HG03439 (cell line): ENCODE results near the gene FZR1.

Experiments used
- ATAC-seq: cut with Tn5 transposase; IDR thresholded peaks from one replicate; pipeline ENCODE4 v1.9.1; 2021; ENCODE audit warnings: mild to moderate bottlenecking, moderate library complexity; ENCODE audit not compliant: unreplicated experiment

The FZR1 gene

GRCh38 chr19:3512562-3513228 is 6.6 kb downstream of the FZR1 start:
- no peak for ATAC-seq

- no peak for ATAC-seq
These were observed 7.4 kb downstream of the FZR1 start for GRCh38 chr19:3513229-3514140.

DNA sequence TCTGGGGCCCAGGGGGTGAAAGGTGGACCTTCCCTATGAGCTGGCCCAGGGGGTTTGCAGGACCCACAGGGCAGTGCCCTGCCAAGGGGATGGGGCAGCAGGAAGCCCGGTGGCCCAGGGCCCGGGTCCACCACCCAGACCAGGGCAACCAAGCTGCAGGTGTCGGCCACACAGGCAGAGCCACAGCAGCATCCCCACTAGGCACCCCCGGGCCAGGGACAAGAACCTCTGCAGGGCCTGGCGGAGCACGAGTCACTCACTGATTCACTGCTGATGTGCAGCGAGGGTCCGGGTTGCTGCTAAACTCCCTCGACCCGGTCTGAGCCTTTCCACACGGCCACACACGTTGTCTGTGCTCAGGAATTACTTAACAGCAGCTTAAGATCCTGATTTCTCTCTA is 8.8 kb downstream of the FZR1 start:
- ATAC-seq, result no peak

- no peak for ATAC-seq
These were observed 9.8 kb downstream of the FZR1 start for GRCh38 chr19:3515891-3516422.

GRCh38 chr19:3516675-3517207 is 10.6 kb downstream of the FZR1 start:
- no peak for ATAC-seq

GRCh38 chr19:3517638-3518037 is 11.5 kb downstream of the FZR1 start:
- ATAC-seq, result no peak

DNA sequence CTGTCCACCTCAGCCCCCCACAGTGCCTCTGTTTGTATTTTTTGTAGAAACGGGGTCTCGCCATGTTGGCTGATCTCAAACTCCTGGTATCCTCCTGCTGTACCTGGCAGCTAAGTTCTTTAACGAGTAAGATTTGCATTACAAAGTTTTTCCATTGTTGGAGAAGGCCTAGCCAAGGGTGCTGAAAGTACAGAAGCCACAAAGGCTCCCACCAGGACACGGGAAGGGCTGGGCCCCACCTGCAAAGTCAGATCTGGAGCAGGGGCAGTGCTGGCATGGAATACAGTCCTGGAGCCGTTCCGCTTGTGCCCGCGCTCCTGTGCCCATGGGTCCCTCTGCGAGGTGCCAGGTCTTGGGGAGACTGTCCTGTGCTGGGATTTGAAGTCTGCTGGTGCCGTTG is 12.1 kb downstream of the FZR1 start:
- ATAC-seq, result no peak

GRCh38 chr19:3518659-3519058 is 12.5 kb downstream of the FZR1 start:
- no peak for ATAC-seq

DNA sequence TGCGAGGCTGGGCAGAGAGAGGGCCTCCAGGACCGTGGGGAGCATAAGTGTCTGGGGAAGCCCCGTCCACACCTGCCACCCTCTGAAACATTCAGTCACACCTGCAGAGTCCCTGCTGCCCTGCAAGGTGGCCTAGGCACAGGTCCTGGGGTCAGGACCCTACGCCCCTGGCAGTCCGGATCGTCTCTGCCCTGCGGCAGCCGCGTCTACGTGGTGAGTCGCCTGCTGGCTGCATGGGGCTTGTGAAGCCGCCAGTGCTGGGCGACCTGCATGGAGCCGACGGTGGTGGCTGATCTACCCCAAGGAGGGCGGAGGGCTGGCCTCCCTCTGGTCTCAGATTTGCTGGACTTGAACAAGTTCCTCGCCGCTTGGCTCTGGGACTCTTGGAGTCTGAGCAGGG is 13.0 kb downstream of the FZR1 start:
- ATAC-seq, result no peak

DNA sequence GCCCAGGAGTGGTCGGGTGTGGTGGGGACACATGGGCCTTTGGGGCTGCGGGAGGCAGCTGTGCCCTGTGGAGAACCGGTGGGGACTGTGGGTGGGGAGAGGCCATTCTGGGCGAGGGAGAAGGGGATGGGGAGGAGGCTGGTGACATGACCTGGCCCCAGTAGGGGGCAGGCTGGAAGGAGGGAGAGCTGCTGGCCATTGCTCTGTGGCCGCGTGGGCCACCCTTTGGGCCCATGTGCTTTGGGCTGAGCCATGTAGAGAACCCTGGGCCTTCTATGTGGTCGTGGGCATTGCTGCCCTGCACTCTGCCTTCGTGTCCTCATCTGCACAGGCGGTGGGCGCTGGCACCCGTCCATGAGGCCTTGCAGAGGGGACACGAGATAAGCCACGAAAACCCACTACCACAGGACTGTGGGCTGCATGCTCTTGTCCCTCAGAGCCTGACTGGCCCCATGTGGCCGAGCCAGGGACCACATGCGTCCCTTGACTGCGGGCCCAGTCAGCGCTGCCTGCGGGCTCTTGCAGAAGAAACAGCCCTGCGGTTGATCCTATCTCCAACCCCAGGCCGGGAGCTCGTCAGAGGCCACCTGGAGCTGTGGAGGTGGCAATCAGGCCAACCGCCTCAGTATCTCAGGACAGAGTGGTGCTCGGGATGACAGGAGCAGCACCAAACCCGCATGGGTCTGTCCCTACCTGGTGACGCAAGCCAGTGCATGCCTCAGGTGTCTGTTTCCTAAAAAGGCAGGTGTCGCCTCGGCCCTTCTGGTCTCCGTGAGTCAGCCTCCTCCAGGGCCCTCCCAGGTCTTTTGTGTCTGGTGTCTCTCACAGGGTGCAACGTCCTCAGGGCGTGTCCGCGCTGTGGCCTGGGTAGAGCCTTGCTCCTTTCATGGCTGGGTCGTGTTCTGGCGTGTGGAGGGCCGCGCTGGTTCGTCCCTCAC is 14.3 kb downstream of the FZR1 start:
- no peak for ATAC-seq

DNA sequence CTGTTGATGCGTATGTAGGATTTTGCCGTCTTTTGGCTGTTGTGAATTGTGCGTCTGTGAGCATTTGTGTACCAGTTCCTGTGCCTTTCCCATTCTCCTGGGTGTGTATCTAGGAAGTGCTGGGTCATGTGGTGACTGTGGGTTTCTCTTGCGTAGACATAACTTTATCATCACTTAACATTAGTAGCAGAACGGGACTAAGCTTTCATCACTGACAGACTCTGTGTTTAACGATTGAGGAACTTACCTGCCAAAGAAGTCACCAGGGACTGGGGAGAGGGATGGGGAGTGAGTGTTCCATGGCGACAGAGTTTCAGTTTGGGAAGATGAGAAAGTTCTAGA is 15.0 kb downstream of the FZR1 start:
- no peak for ATAC-seq

- no peak for ATAC-seq
These were observed 16.6 kb downstream of the FZR1 start for GRCh38 chr19:3522421-3523360.

GRCh38 chr19:3523361-3524077 is 17.4 kb downstream of the FZR1 start:
- ATAC-seq, result no peak

- no peak for ATAC-seq
These were observed 18.1 kb downstream of the FZR1 start for GRCh38 chr19:3524078-3524842.

DNA sequence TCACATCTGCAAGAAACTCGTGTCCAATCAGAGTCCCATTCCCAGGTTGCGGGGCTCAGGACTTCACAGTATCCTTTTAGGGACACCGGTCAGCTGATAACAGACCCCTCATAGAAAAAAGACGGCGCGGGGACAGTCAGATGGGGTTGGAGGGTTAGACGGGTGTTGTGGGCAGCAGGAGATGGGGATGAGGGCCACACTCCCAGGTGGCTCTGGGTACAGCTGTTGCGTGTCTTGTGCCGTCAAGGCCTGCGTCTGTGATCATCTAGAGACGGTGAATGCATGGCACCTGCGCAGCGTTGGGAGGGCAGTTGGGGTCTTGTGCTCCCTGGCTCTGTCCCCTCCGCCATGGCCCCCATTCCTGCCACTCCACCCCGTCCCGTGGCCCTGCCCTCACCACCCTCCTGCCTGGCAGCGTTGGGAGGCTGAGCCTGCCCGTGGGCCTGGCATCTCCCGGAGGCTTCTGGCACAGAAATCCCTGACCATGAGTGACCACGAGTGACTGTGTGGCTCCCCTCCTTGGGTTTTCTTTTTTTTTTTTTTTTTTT is 18.9 kb downstream of the FZR1 start:
- no peak for ATAC-seq

- ATAC-seq, result no peak
These were observed 20.6 kb downstream of the FZR1 start for GRCh38 chr19:3526507-3527237.

GRCh38 chr19:3527238-3527910 is 21.3 kb downstream of the FZR1 start:
- no peak for ATAC-seq
